NCI-H1436 treated with DMSO at 0.1 percent for 48 hours (cell line): ENCODE measurements around the gene MYO16.

Experiments used
- DNase-seq: peaks from one replicate; lab custom pipeline; 2025; lab: John Stamatoyannopoulos, UW

MYO16 gene

GRCh38 chr13:108663710-108664109, 34.3 kb downstream of the MYO16 start:
- no peak for DNase-seq

GRCh38 chr13:108667205-108667604, 37.8 kb downstream of the MYO16 start:
- DNase-seq = no peak

GRCh38 chr13:108669381-108669780, 40.0 kb downstream of the MYO16 start:
- DNase-seq = no peak

GRCh38 chr13:108674346-108674745, 44.9 kb downstream of the MYO16 start:
- no peak for DNase-seq

GRCh38 chr13:108674771-108675170, 45.4 kb downstream of the MYO16 start:
- DNase-seq = no peak

GRCh38 chr13:108676620-108677019, 47.2 kb downstream of the MYO16 start:
- no peak for DNase-seq

GRCh38 chr13:108677806-108678205, 48.4 kb downstream of the MYO16 start:
- DNase-seq = no peak

GRCh38 chr13:108680011-108680410, 50.6 kb downstream of the MYO16 start:
- DNase-seq = no peak

- DNase-seq = no peak
Observed at GRCh38 chr13:108681986-108682575, 52.7 kb downstream of the MYO16 start.

- no peak for DNase-seq
Observed at GRCh38 chr13:108682714-108683113, 53.3 kb downstream of the MYO16 start.

- no peak for DNase-seq
Observed at GRCh38 chr13:108686027-108686426, 56.6 kb downstream of the MYO16 start.

GRCh38 chr13:108690726-108691125, 61.3 kb downstream of the MYO16 start:
- no peak for DNase-seq

- DNase-seq = no peak
Observed at GRCh38 chr13:108700422-108701170, 71.2 kb downstream of the MYO16 start.

- no peak for DNase-seq
Observed at GRCh38 chr13:108702171-108702570, 72.8 kb downstream of the MYO16 start.

- DNase-seq = no peak
Observed at GRCh38 chr13:108705031-108705430, 75.6 kb downstream of the MYO16 start.

GRCh38 chr13:108707584-108707983, 78.2 kb downstream of the MYO16 start:
- DNase-seq = no peak

- DNase-seq = no peak
Observed at GRCh38 chr13:108708921-108709320, 79.5 kb downstream of the MYO16 start.

GRCh38 chr13:108711386-108711785, 82.0 kb downstream of the MYO16 start:
- no peak for DNase-seq

GRCh38 chr13:108725471-108725870, 96.1 kb downstream of the MYO16 start:
- DNase-seq = no peak

- DNase-seq = no peak
Observed at GRCh38 chr13:108728370-108728769, 99.0 kb downstream of the MYO16 start.

- no peak for DNase-seq
Observed at GRCh38 chr13:108733022-108733560, 103.7 kb downstream of the MYO16 start.

- DNase-seq = no peak
Observed at GRCh38 chr13:108734676-108735075, 105.3 kb downstream of the MYO16 start.

- DNase-seq = no peak
Observed at GRCh38 chr13:108741930-108742329, 112.5 kb downstream of the MYO16 start.
